Natural killer cell treated with Interleukin-12 subunit alpha and Interleukin-12 subunit beta and Interleukin-15 and Interleukin-18, amount 100 ng/mL, for 72 hours (primary cell): ENCODE data around the gene NPIPA7. TPM values are rescaled to one million over a fixed set of nuclear protein-coding genes. Genes with fewer than 3 reads are reported as not detected.
"Not testable (repeated sequence)": the region's sequence is repeated elsewhere in the genome, so short reads cannot be mapped to it uniquely, and the experiment has no call there.

Experiments
- ATAC-seq, 2 donors: fragments of 150-1000 bp; cut with Tn5 transposase in 1 of 2; sonication (Bioruptor Pico), chemical (Tn5 transposase) in 1 of 2; 2 replicates each; pipeline ENCODE4 v1.10.0; 2021
- DNase-seq: peaks from one replicate; pipeline ENCODE4 v3.0.0; 2022; ENCODE audit warnings: low spot score
- H3K27ac Mint-ChIP-seq, 2 donors: 1 replicate in 1 of 2; 2 replicates in 1 of 2; pipeline ENCODE4 v1.8.0; 2022; ENCODE audit warnings: mixed read lengths in 2 of 2, mild to moderate bottlenecking in 1 of 2, moderate library complexity in 1 of 2
- H3K27me3 Mint-ChIP-seq, 2 donors: 1 replicate in 1 of 2; 2 replicates in 1 of 2; pipeline ENCODE4 v1.8.0; 2022; ENCODE audit warnings: mixed read lengths in 2 of 2
- H3K36me3 Mint-ChIP-seq: one replicate; pipeline ENCODE4 v1.8.0; 2022; ENCODE audit warnings: mixed read lengths
- H3K4me1 Mint-ChIP-seq, 2 donors: 1 replicate in 1 of 2; 2 replicates in 1 of 2; pipeline ENCODE4 v1.8.0; 2022; ENCODE audit warnings: low read depth in 2 of 2, mixed read lengths in 2 of 2, mild to moderate bottlenecking in 1 of 2
- H3K4me3 Mint-ChIP-seq: one replicate; pipeline ENCODE4 v1.8.0; 2022; ENCODE audit warnings: mixed read lengths
- H3K9me3 Mint-ChIP-seq: 2 replicates; pipeline ENCODE4 v1.8.0; 2022; ENCODE audit warnings: mixed read lengths
- total RNA-seq, 2 donors: library from RNA; stranded (reverse); gene quantifications; one replicate each; pipeline ENCODE4 v1.2.3, GENCODE V29; 2022

NPIPA7 gene
- total RNA-seq, 2 donors from 2014 or later = 1.7 to 2.4 TPM

DNA sequence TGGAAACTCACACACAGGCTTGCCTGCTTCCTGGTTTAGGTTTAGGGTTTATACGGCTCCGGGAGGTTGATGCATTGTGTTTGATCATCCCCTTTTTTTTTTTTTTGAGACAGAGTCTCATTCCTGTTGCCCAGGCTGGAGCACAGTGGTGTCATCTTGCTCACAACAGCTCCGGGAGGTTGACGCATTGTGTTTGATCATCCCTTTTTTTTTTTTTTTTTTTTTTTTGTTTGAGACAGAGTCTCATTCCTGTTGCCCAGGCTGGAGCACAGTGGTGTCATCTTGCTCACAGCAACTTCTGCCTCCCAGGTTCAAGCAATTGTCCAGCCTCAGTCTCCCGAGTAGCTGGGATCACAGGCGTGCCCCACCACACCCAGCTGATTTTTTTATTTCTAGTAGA lies 20.7 kb downstream of the NPIPA7 start:
- H3K9me3 Mint-ChIP-seq, H3K27me3 Mint-ChIP-seq, ATAC-seq, H3K4me1 Mint-ChIP-seq, H3K36me3 Mint-ChIP-seq, H3K27ac Mint-ChIP-seq, H3K4me3 Mint-ChIP-seq, DNase-seq: not testable (repeated sequence)

DNA sequence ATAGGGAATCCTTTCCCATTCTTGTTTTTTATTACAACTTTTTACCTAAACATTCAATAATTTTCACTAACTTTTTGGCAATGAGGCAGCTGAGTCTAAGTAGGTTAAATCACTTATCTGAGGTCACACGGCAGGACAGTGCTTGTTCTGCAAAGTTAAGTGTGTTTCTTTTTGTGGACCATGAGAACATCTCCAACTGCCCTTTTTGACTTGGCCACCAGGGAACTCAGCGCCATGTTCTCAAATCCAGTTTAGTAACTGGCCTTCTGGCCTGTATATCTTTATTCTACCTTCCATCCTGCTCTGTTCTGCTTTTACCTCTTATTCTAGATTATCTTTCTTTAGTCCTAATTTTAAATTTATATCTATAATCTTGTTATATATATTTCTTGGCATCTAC lies 23.4 kb downstream of the NPIPA7 start:
- H3K36me3 Mint-ChIP-seq, DNase-seq, ATAC-seq, H3K27ac Mint-ChIP-seq, H3K27me3 Mint-ChIP-seq, H3K4me3 Mint-ChIP-seq, H3K4me1 Mint-ChIP-seq, H3K9me3 Mint-ChIP-seq: not testable (repeated sequence)

DNA sequence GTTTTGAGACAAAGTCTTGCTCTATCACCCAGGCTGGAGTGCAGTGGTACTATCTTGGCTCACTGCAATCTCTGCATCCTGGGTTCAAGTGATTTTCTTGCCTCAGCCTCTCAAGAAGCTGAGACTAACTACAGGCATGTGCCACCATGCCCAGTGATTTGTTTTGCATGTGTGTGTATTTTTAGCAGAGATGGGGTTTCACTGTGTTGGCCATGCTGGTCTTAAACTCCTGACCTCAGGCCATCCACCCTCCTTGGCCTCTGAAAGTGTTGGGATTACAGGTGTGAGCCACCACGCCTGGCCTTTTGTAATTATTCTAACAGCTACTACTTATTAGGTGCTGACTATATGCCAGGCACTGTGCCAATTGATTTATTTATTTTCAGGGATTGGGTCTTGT lies 25.3 kb downstream of the NPIPA7 start:
- H3K27ac Mint-ChIP-seq, H3K4me1 Mint-ChIP-seq, DNase-seq, ATAC-seq, H3K27me3 Mint-ChIP-seq, H3K4me3 Mint-ChIP-seq, H3K36me3 Mint-ChIP-seq, H3K9me3 Mint-ChIP-seq: not testable (repeated sequence)

DNA sequence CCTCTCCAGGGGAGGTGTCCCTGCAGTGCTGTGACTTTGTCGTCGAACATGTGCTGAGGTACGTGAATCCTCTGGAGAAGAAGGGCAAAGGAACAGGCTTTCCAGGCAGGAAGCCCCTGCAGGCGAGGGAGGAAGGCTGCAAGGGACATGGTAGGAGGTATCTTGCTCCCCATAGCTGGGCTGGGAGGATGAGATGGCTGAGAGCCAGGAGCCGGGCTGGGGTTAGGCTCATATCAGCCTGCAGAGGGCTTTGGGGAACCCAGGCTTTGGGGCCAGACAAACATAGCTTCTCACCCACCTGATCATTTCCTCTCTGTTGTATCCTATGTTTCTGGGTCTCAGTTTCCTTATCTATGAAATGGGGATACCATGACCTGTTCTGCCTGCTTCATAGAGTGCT lies 26.5 kb downstream of the NPIPA7 start:
- H3K27me3 Mint-ChIP-seq, DNase-seq, H3K27ac Mint-ChIP-seq, H3K4me3 Mint-ChIP-seq, H3K9me3 Mint-ChIP-seq, ATAC-seq, H3K36me3 Mint-ChIP-seq, H3K4me1 Mint-ChIP-seq: not testable (repeated sequence)

DNA sequence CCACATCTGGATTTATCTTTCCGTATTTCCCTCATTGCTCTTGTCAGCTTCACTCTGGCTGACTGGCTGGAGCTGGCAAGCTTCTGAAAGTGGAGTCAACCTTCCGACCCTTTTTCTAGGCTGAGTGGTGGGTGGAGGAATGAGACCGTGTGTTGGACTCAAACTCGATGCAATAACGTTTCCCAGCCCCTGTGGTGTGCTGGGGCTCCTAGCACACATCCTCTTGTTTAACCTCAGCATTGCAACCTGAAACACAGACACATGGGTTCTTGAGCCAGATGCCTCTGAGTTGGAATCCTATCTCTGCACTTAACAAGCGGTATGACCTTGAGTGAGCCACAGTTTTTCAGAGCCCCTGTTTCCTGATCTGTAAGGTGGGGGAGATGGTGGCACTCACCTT lies 29.5 kb downstream of the NPIPA7 start:
- H3K36me3 Mint-ChIP-seq, H3K27me3 Mint-ChIP-seq, H3K9me3 Mint-ChIP-seq, H3K4me3 Mint-ChIP-seq, ATAC-seq, DNase-seq, H3K4me1 Mint-ChIP-seq, H3K27ac Mint-ChIP-seq: not testable (repeated sequence)

DNA sequence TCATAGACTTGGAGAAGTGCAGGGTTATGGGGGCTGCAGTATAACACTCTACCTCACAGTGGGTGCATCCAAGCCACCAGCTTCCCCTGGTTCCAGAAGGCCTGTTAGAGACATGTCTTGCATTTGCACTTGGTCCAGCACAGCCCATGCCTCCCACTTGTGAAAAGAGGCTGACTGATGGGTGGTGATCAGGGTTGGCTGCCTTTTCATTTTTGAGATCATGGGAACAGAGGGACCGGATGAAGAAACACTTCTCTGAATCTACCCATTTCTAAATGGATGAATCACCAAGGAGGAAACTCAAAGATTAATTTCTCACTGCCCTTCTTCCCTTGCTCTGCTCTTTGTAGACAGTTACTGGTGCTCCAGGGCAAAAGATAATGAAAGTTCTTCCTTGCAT lies 34.8 kb downstream of the NPIPA7 start:
- not testable (repeated sequence) for H3K27me3 Mint-ChIP-seq, H3K27ac Mint-ChIP-seq, ATAC-seq

DNA sequence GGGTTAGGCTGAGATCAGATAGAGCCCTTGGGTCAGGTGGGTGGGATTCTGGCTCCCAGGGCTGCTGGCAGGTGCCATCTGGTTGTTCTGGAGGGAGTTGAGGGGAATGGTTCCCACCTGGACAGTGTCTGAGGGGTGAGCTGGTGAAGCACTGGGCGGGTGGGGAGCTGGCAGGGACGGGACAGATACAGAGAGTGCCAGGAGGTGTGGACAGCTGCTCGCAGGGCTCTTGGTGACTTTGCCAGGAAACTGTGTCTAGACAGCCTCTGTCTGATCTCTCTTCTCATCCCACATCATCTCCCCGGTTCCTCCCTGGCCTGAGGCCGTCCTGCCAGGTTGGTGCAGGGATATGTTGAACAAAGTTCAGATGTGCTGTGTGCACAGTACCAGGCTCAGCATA lies 38.1 kb downstream of the NPIPA7 start:
- not testable (repeated sequence) for H3K27ac Mint-ChIP-seq, H3K27me3 Mint-ChIP-seq, DNase-seq, H3K36me3 Mint-ChIP-seq, H3K4me3 Mint-ChIP-seq, H3K4me1 Mint-ChIP-seq, H3K9me3 Mint-ChIP-seq
- peak; percentile 34 to 51 for ATAC-seq

More for the DNA sequence above, 34.8 kb downstream of the NPIPA7 start:
- not testable (repeated sequence) for H3K4me1 Mint-ChIP-seq, H3K4me3 Mint-ChIP-seq, DNase-seq, H3K9me3 Mint-ChIP-seq, H3K36me3 Mint-ChIP-seq

DNA sequence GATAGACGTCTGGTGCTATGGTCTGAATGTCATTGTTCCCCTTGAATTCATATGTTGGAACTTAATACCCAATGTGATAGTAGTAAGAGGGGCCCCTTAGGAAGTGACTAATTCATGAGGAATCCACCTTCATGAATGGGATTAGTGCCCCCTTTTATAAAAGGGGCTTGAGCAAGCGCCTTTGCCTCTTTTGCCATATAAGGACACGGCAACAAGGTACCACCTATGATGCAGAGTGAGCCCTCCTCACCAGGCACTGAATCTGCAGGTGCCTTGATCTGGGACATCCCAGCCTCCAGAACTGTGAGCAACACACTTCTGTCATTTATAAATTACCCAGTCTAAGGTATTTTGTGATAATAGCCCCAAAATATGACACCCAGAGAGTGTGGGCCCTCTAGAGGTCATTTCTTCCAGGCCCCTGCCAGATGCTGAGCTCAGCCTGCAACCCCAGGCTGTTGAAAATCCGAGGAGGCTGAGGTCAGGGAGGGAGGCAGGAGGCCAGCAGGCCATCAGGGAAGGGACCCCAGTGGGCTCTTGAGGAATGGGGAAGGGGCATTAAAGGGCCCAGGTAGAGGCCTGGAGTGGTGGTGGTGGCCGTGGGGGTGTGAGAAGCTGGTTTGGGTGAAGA lies 39.1 kb downstream of the NPIPA7 start:
- not testable (repeated sequence) for H3K36me3 Mint-ChIP-seq, DNase-seq, ATAC-seq, H3K9me3 Mint-ChIP-seq, H3K4me3 Mint-ChIP-seq, H3K4me1 Mint-ChIP-seq, H3K27ac Mint-ChIP-seq, H3K27me3 Mint-ChIP-seq

DNA sequence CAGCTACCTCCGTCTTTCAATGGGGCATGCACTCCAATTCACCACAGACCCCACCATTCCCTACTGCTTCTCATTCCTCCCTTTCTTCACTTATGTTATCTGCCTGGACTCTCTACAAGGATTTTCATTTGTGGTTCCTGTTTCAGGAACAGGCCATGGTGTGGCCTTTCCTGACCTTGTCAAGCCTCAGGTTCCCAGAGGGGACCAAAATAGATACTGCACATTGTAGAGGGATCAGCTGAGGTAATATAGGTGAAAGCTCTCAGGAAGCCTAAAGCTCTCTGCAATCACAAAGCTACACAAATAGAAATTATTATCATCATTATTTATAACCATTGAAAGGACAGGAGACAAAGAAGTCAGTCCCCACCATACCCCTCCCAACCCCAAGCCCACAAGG lies 41.6 kb downstream of the NPIPA7 start:
- not testable (repeated sequence) for H3K27me3 Mint-ChIP-seq, DNase-seq, H3K9me3 Mint-ChIP-seq, H3K4me3 Mint-ChIP-seq, H3K4me1 Mint-ChIP-seq, H3K27ac Mint-ChIP-seq, H3K36me3 Mint-ChIP-seq, ATAC-seq

DNA sequence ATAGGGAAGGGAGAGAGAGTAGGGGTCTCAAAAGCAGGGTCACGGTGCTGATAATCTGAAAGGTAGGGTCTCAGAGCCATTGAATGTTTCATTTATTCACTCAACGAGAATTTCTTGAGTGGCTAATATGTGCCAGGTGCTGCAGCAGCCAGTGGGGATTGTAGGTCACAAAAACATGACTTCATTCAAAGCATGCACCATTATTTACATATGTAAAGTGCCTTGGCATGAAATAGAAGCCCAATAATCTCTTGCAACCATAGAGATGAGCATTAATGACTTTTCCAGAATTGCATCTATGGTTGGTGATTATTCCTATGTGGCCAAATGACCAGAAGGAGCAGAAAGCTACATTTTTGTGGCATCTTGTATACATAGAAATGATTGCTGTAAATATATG lies 46.2 kb downstream of the NPIPA7 start:
- H3K9me3 Mint-ChIP-seq, DNase-seq, H3K4me3 Mint-ChIP-seq, H3K27ac Mint-ChIP-seq, ATAC-seq, H3K4me1 Mint-ChIP-seq, H3K36me3 Mint-ChIP-seq, H3K27me3 Mint-ChIP-seq: not testable (repeated sequence)

DNA sequence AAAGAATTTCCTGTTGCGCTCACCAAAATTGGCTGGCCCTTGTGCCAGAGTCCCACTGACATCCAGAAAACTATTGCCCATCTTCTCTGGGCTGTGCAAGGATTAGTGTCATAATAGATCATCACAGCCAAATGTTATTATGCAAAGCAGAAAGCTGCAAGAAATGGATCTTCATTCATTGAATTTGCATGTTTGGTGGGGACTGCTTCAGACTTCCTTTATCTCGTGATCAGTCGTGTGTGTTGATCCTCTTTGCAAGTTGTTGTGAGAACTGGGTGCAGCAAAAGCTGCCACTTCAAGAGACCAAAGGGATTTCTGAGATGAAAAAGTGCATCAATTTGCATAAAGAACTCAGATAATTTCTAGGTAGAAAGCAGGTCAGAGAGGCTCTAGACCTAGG lies 52.2 kb downstream of the NPIPA7 start:
- not testable (repeated sequence) for H3K4me1 Mint-ChIP-seq, H3K27me3 Mint-ChIP-seq, H3K27ac Mint-ChIP-seq, H3K4me3 Mint-ChIP-seq, H3K9me3 Mint-ChIP-seq, H3K36me3 Mint-ChIP-seq, ATAC-seq, DNase-seq

DNA sequence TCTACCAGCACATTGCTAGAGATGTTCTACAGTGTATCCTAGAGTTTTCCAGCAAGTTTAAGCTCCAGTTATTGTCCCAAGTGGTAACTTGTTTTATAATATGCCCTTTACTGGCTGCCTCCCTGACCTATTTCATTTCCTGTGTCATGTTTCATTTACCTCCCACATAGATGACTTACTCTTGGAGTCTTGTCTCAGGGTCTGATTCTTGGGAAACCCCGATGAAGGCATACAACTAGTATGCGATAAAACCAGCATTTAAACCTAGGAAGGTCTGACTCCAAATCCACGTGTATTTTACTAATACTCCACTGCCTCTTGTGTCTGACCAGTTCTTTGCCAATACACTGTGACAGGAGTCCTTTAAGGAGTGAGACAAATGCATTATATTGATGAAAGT lies 55.8 kb downstream of the NPIPA7 start:
- not testable (repeated sequence) for DNase-seq, ATAC-seq, H3K9me3 Mint-ChIP-seq, H3K27me3 Mint-ChIP-seq, H3K36me3 Mint-ChIP-seq, H3K4me1 Mint-ChIP-seq, H3K27ac Mint-ChIP-seq, H3K4me3 Mint-ChIP-seq

DNA sequence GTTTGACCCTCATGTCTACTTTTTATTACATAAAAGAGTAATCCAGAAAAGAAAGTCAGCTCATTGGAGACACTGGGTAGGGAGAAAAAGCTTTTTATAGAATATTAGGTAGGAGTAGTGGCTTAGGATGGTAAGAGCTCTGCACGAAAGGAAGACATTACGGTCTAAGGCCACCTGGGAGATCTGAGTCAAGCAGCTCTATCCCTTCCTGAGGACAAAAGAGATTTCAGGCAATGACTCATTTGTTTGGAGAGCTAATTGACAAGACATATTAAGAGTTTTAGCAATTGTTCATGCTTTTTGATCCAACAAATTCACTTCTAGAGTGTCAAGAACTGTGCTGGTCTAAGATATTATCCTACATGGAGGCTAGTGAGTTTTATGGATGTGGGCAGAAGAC lies 62.5 kb downstream of the NPIPA7 start:
- H3K4me1 Mint-ChIP-seq, H3K36me3 Mint-ChIP-seq, H3K27me3 Mint-ChIP-seq, H3K4me3 Mint-ChIP-seq, DNase-seq, H3K9me3 Mint-ChIP-seq, ATAC-seq, H3K27ac Mint-ChIP-seq: not testable (repeated sequence)
